NT2/D1 (cell line): ENCODE data around the gene ADCY10.

ENCODE experiments used
- SUZ12 ChIP-seq: IDR thresholded peaks from 2 replicates; pipeline ENCODE4 v1.6.1; 2011; ENCODE audit not compliant: insufficient read length, insufficient read depth; ENCODE audit errors: extremely low read depth
- YY1 ChIP-seq: IDR thresholded peaks from 2 replicates; pipeline ENCODE4 v1.6.1; 2011; ENCODE audit not compliant: insufficient read length, insufficient read depth
- ZNF274 ChIP-seq: IDR thresholded peaks from 2 replicates; pipeline ENCODE4 v1.6.1; 2011; ENCODE audit warnings: mild to moderate bottlenecking, low read depth, low read length

DNA sequence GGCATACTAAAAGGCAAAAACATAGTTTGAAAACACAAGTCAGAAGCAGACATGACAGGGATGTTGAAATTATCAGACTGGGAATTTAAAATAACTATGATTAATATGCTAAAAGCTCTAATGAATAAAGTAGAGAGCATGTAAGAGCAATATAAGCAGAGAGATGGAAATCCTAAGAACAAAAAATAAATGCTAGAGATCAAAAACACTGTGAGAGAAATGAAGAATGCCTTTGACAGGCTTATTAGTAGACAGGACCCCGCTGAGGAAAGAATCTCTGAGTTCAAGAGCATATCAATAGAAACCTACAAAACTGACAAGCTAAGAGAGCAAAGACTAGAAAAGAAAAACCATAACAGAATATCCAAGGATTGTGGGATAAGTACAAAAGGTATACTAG, 98.3 kb downstream of the ADCY10 start:
- TF ChIP-seq YY1 (no peak), SUZ12 (no peak), ZNF274 (no peak)
